ENCODE measurements around the gene GK.

The GK gene

GRCh38 chrX:30618160-30618765 is 35.0 kb upstream of the GK start:
- TF ChIP-seq CTCF (IDR thresholded peaks at IDR 0.05; ENCODE audit: low read depth, low read length, missing control alignments), result no peak
- in situ Hi-C loops (cut with HindIII; ENCODE audit: low pct_ligation_motif_present, low sequenced_read_pairs), result no loop called here
- Histone ChIP-seq H3K27ac (no peak overlapping the region), H3K4me3 (ENCODE audit: low read depth, low read length) (no peak overlapping the region), H3K27me3 (replicated peaks) (no peaks in the 10 kb centered on the region), H3K36me3 (replicated peaks) (no peaks in the 10 kb centered on the region)
- DNase-seq, result no peak

GRCh38 chrX:30620125-30620524 is 33.1 kb upstream of the GK start:
- no peaks in the 10 kb centered on the region for H3K27me3 ChIP-seq (replicated peaks)
- in situ Hi-C loops (cut with HindIII; ENCODE audit: low pct_ligation_motif_present, low sequenced_read_pairs), result no loop called here
- no peaks in the 10 kb centered on the region for H3K36me3 ChIP-seq (replicated peaks)
- no peak overlapping the region for H3K27ac ChIP-seq
- TF ChIP-seq CTCF (IDR thresholded peaks at IDR 0.05; ENCODE audit: low read depth, low read length, missing control alignments), result no peak
- H3K4me3 ChIP-seq (ENCODE audit: low read depth, low read length), result no peak overlapping the region
- no peak for DNase-seq

GRCh38 chrX:30620980-30621618 is 32.1 kb upstream of the GK start:
- Histone ChIP-seq H3K27ac (peak overlapping the region; percentile 60), H3K27me3 (replicated peaks) (no peaks in the 10 kb centered on the region), H3K4me3 (ENCODE audit: low read depth, low read length) (no peak overlapping the region), H3K36me3 (replicated peaks) (no peaks in the 10 kb centered on the region)
- in situ Hi-C loops (cut with HindIII; ENCODE audit: low pct_ligation_motif_present, low sequenced_read_pairs), result no loop called here
- peak; percentile 80 for DNase-seq
- no peak for TF ChIP-seq CTCF (IDR thresholded peaks at IDR 0.05; ENCODE audit: low read depth, low read length, missing control alignments)

- TF ChIP-seq CTCF (IDR thresholded peaks at IDR 0.05; ENCODE audit: low read depth, low read length, missing control alignments), result no peak
- in situ Hi-C loops (cut with HindIII; ENCODE audit: low pct_ligation_motif_present, low sequenced_read_pairs), result no loop called here
- Histone ChIP-seq H3K27ac (no peak overlapping the region), H3K36me3 (replicated peaks) (no peaks in the 10 kb centered on the region), H3K4me3 (ENCODE audit: low read depth, low read length) (no peak overlapping the region), H3K27me3 (replicated peaks) (no peaks in the 10 kb centered on the region)
- DNase-seq, result no peak
Measured at GRCh38 chrX:30622361-30622760, 30.9 kb upstream of the GK start.

GRCh38 chrX:30626402-30626801 is 26.8 kb upstream of the GK start:
- no peak overlapping the region for H3K27ac ChIP-seq
- in situ Hi-C loops (cut with HindIII; ENCODE audit: low pct_ligation_motif_present, low sequenced_read_pairs), result no loop called here
- no peak overlapping the region for H3K4me3 ChIP-seq (ENCODE audit: low read depth, low read length)
- H3K27me3 ChIP-seq (replicated peaks), result no peaks in the 10 kb centered on the region
- DNase-seq, result no peak
- no peaks in the 10 kb centered on the region for H3K36me3 ChIP-seq (replicated peaks)
- TF ChIP-seq CTCF (IDR thresholded peaks at IDR 0.05; ENCODE audit: low read depth, low read length, missing control alignments), result no peak
